HCT116 (cell line): ENCODE measurements around the gene DOCK2.

ENCODE experiments used
- EZH2phosphoT487 ChIP-seq: fragments of 200-600 bp; IDR thresholded peaks from 2 replicates; pipeline ENCODE4 v1.6.1; 2018; ENCODE audit warnings: antibody characterized with exemption, borderline replicate concordance
- POLR2AphosphoS5 ChIP-seq: IDR thresholded peaks from 2 replicates; pipeline ENCODE4 v1.6.1; 2011; ENCODE audit warnings: mild to moderate bottlenecking, low read depth, low read length, moderate library complexity
- TCF7L2 ChIP-seq: IDR thresholded peaks from 2 replicates; pipeline ENCODE4 v1.7.0; 2011; ENCODE audit warnings: borderline replicate concordance, inconsistent platforms; ENCODE audit not compliant: insufficient read depth, insufficient read length; ENCODE audit errors: extremely low read depth
- TF ChIP-seq, protein P1 (sequence below), 3 experiments: fragments of 200-600 bp in 1 of 3; sonication (generic) in 1 of 3; IDR thresholded peaks in 2 of 3; conservative IDR thresholded peaks in 1 of 3; 2 replicates each; pipeline ENCODE4 v1.5.1; 2012 to 2017; ENCODE audit warnings: low read depth in 2 of 3, low read length in 2 of 3, antibody characterized with exemption in 1 of 3, borderline replicate concordance in 1 of 3, control low read depth in 1 of 3, mild to moderate bottlenecking in 1 of 3, mixed read lengths in 1 of 3, mixed run types in 1 of 3, moderate library complexity in 1 of 3; ENCODE audit not compliant: insufficient read depth in 1 of 3

DNA sequence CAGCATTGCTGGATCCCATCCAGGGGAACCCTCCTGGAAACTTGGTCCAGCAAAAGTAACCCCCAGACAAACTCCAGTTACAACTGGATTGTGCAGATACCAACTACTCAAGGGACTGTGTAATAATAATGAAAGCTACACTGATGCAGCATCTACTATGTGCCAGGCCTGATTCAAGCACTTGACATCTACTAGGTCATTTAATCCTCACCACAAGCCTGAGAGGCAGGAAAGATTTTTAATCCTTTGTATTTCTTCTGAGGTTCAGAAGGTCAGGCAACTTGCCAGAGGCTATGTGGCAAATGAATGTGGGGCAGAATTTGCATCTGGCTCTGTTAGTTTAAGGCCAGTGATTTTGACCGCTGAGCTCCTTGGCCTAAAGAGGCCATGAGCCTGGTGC lies 439.1 kb downstream of the DOCK2 start:
- TF ChIP-seq TCF7L2 (no peak), EZH2phosphoT487 (no peak), POLR2AphosphoS5 (no peak)
- TF ChIP-seq, protein P1, sequence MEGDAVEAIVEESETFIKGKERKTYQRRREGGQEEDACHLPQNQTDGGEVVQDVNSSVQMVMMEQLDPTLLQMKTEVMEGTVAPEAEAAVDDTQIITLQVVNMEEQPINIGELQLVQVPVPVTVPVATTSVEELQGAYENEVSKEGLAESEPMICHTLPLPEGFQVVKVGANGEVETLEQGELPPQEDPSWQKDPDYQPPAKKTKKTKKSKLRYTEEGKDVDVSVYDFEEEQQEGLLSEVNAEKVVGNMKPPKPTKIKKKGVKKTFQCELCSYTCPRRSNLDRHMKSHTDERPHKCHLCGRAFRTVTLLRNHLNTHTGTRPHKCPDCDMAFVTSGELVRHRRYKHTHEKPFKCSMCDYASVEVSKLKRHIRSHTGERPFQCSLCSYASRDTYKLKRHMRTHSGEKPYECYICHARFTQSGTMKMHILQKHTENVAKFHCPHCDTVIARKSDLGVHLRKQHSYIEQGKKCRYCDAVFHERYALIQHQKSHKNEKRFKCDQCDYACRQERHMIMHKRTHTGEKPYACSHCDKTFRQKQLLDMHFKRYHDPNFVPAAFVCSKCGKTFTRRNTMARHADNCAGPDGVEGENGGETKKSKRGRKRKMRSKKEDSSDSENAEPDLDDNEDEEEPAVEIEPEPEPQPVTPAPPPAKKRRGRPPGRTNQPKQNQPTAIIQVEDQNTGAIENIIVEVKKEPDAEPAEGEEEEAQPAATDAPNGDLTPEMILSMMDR (IDR thresholded peaks at IDR 0.05 in 2 of 3, conservative IDR thresholded peaks at IDR 0.05 in 1 of 3; ENCODE audit: borderline replicate concordance in 1 of 3, insufficient read depth in 1 of 3, low read depth in 2 of 3, low read length in 2 of 3), result no peak
